Caki2 (cell line): ENCODE measurements around the gene PGGT1B. TPM values are rescaled to one million over a fixed set of nuclear protein-coding genes. Genes with fewer than 3 reads are reported as not detected.

Experiments
- DNase-seq: peaks from one replicate; pipeline ENCODE4 v3.0.0-alpha.2; 2015; ENCODE audit warnings: low read depth
- in situ Hi-C: cut with HindIII; loops from 2 replicates; pipeline ENCODE4 v1.10.0; 2016; ENCODE audit warnings: low sequenced_read_pairs, low pct_unique_long_range_greater_than_20kb, mixed read lengths
- total RNA-seq: library from RNA; depleted of rRNA; stranded (reverse); fragments of >200 nt; shearing (Covaris generic); gene quantifications from 2 replicates; pipeline ENCODE4 v1.2.3, GENCODE V29; 2014; ENCODE audit warnings: low replicate concordance; rRNA removed

Gene PGGT1B
- total RNA-seq: 1.3 and 9.1 TPM in 2 replicates

GRCh38 chr5:115262321-115263077, at the start of gene PGGT1B:
Gene PGGT1B, minus strand, starts transcription at chr5:115262877. Its CDS starts 26 bp downstream, at chr5:115262851.
- in situ Hi-C loops: no loop called here
- peak; percentile 74 for DNase-seq

GRCh38 chr5:115309751-115310370, 47.2 kb upstream of the PGGT1B start:
- peak; percentile 39 for DNase-seq
- in situ Hi-C loops: no loop called here

- in situ Hi-C loops: no loop called here
- no peak for DNase-seq
Observed at GRCh38 chr5:115308815-115309214, 46.1 kb upstream of the PGGT1B start.

DNA sequence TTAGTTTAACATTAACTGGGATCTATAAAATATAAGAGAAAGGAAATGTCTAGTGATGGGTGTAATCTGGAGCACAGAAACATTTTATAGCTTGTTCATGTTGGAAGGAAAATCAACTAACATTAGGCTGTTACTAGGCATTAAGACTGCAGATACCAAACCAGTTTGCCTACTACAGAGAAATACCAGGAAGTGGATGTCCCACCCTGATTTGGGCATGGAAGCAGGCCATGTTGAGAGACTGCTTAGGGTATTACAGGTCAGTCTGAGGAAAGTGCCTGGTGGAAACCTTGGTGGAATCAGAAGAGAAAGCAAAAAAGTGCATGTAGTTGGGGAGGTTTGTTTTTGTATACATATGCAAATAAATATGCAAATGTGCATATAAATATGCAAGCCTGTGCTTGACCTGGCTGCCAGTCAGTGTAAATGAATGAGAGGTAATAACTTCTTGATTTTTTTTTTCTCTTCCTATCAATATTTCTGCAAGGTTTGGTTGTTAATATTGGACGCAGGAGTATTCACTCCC, 43.4 kb upstream of the PGGT1B start:
- in situ Hi-C loops: no loop called here

GRCh38 chr5:115304496-115304895, 41.8 kb upstream of the PGGT1B start:
- DNase-seq: no peak
- in situ Hi-C loops: no loop called here

More for the DNA sequence above, 43.4 kb upstream of the PGGT1B start:
- no peak for DNase-seq

- in situ Hi-C loops: no loop called here
- DNase-seq: no peak
Observed at GRCh38 chr5:115298811-115299210, 36.1 kb upstream of the PGGT1B start.

GRCh38 chr5:115297031-115297430, 34.4 kb upstream of the PGGT1B start:
- in situ Hi-C loops: no loop called here
- DNase-seq: peak; percentile 6

DNA sequence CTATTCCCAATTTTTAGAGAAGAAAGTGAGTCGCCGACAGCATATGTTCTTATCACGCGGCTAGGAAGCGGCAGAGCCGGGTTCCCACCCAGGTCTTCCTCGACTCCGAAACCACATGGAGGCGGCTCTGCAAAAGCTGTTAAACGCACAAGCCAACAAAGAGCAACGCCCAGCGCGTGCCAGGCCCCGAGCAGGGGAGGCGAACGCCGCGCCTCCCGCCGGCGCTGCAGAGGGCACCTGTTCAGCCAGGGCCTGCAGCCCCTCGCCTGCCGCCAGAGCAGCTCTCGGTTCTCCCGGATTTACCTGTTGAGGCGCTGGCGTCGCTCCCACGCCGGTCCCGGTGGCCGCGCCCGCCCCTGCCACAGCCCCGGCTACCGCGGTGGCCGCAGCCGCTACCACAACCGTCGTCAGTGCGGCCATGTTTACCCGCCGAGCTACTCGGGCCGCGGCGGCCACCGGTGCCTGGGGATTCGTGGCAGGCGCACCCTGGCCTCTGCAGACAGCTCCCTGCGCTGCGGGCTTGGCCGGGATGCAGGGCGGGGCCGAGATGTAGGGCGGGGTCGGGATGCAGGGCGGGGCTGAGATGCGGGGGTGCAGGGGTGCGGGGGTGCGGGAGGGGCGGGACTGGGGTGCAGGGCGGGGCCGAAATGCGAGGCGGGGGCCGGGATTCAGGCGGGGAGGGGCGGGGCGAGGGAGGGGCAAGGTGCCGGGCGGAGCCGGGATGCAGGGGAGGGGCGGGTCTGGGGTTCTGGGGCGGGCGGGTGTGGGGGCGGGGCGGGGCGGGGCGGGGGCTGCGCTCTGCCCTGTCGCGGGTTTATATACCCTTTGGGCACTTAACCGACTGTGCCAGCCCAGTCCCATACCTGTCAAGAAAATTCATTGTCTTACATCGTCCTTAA, 33.7 kb upstream of the PGGT1B start, which contains the start of gene CCDC112:
Gene CCDC112 (minus strand): TSS at position 531 of the 899 bp plus-strand sequence. CDS start 111 bp downstream, at position 420.
- in situ Hi-C loops: no loop called here
- peak; percentile 75 for DNase-seq

DNA sequence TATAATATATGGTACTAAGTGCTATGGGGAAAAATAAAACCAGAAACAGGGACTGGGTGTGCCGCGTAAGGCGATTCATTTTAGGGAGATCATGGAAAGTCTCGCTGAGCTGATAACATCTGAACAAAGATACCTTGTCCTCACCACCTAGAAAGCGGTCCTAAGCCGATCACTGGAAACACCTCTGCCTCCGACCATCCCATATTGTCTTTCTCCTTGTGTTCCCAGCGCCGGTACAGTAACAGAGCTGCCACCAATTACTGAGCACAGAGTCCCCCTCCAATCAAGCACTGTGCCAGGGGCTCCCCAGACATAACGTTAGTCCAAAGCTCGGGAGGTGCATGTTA, 33.1 kb upstream of the PGGT1B start:
- in situ Hi-C loops: no loop called here
- no peak for DNase-seq

DNA sequence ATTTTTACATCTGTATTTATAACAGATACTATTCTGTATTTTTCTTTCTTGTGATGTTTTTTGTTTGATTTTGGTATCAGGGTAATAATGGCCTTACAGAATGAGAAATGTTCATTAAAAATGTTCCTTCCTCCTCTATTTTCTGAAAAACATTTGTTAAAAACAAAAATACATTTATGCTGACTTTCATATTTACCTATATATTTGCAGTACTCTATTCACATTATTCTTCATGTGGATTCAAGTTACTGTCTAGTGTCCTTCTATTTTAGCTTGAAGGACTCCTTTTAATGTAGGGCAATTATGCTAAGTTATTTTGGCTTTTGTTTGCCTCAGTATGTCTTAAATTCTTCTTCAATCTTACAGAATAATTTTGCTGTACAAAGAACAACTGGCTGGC, 28.7 kb upstream of the PGGT1B start:
- no peak for DNase-seq
- in situ Hi-C loops: no loop called here

- no peak for DNase-seq
- in situ Hi-C loops: no loop called here
Observed at GRCh38 chr5:115289104-115289503, 26.4 kb upstream of the PGGT1B start.

GRCh38 chr5:115284021-115284420, 21.3 kb upstream of the PGGT1B start:
- in situ Hi-C loops: no loop called here
- no peak for DNase-seq

- in situ Hi-C loops: no loop called here
- DNase-seq: no peak
Observed at GRCh38 chr5:115282131-115282530, 19.5 kb upstream of the PGGT1B start.

DNA sequence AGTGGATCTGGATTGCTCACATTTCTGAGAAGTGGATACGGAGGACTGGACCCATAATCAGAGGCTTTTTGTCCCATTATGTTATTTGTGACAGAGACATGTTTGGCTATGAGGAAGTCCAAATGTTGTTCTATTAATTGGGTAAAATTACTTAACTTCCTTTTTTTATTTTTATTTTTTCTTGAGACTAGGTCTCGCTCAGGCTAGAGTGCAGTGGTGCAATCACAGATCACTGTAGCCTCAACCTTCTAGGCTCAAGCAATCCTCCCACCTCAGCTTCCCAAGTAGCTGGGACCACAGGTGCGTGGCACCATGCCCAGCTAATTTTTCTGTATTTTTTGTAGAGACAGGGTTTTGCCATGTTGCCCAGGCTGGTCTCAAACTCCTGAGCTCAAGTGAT, 11.9 kb upstream of the PGGT1B start:
- in situ Hi-C loops: no loop called here

GRCh38 chr5:115272297-115272958, 9.8 kb upstream of the PGGT1B start:
- DNase-seq: no peak
- in situ Hi-C loops: no loop called here

More for the DNA sequence above, 11.9 kb upstream of the PGGT1B start:
- DNase-seq: no peak

GRCh38 chr5:115271295-115272050, 8.8 kb upstream of the PGGT1B start:
- in situ Hi-C loops: no loop called here
- no peak for DNase-seq

- no peak for DNase-seq
- in situ Hi-C loops: no loop called here
Observed at GRCh38 chr5:115267617-115268016, 4.9 kb upstream of the PGGT1B start.
